ENCODE measurements around the gene ZIC5.

ZIC5 gene

DNA sequence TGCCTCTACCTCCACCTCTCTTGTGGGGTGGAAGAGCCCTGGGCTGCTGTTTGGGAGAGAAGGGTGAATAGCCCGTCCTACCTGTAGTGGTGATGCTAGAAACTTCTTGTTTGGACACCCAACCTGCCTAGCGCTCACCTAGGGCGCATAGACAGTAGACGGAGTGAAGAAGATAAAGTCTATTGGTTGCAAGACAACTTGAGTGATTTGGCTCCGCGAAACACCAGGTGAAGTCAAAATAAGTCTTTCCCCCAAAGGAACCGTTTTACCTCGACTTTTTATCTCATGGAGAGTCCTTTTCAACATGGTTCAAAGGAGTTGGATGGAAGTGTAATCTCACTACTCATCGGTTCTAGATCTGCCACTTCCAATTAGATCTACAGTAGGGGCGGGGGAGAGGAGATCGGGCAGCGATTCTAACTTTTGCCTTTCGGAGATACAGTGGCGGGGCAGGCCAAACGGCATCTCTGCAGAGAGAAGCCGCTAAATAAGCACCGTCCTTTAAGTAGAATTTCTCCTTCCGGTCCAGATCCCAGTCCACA lies 694 bp upstream of the ZIC5 start:
- H3K4me3 ChIP-seq (ENCODE audit: low read depth, low read length): peak overlapping the region; percentile 34
- in situ Hi-C loops (cut with HindIII; ENCODE audit: low sequenced_read_pairs): no loop called here
- no peak for DNase-seq (ENCODE audit: low read depth, low spot score)
- TF ChIP-seq, protein P1, sequence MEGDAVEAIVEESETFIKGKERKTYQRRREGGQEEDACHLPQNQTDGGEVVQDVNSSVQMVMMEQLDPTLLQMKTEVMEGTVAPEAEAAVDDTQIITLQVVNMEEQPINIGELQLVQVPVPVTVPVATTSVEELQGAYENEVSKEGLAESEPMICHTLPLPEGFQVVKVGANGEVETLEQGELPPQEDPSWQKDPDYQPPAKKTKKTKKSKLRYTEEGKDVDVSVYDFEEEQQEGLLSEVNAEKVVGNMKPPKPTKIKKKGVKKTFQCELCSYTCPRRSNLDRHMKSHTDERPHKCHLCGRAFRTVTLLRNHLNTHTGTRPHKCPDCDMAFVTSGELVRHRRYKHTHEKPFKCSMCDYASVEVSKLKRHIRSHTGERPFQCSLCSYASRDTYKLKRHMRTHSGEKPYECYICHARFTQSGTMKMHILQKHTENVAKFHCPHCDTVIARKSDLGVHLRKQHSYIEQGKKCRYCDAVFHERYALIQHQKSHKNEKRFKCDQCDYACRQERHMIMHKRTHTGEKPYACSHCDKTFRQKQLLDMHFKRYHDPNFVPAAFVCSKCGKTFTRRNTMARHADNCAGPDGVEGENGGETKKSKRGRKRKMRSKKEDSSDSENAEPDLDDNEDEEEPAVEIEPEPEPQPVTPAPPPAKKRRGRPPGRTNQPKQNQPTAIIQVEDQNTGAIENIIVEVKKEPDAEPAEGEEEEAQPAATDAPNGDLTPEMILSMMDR (IDR thresholded peaks at IDR 0.05; ENCODE audit: low read depth, low read length): no peak

DNA sequence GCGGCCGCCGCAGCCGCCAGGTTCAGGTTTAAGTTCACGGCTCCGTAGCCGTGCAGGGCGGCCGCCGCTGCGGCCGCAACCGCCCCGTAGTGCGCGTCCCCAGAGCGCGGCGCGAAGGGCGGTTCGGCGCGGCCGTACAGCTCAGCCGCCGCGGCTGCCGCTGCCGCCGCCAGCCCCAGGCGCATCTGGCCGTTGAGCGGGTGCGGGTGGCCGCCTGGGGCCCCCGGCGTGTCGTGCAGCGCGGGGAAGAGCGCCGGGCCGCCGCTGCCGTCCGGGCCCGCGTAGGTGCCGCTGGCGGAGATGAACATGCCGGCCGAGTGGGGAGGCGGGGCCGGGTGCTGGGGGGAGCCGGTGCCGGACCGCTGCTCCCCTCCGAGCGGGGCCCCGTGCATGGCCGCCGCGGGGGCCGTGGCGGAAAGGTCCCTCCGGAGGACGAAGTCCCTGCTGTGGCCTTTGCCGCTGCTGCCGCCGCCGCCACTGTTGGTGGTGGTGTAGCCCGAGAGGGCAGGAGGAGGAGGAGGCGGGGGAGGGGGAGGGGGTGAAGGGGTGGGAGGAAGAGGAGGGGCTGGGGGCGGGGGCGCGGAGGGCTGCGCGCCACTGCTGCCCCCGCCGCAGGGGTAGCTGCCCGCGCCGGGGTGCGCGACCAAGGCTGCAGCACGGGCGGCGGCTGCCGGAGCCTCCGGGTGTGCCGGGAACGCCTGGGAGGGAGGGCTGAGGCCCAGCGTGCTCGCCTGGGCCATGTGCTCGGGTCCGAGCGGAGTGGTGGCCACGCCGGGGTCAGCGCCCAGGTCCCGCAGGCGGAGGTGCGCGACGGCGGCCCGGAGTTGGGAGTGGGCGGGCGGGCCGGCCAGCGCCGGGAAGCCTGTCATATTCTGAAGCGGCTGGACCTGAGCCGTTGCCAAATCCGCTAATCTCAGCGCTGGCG lies 654 bp downstream of the ZIC5 start:
- peak overlapping the region; percentile 65 for H3K4me3 ChIP-seq (ENCODE audit: low read depth, low read length)
- in situ Hi-C loops (cut with HindIII; ENCODE audit: low sequenced_read_pairs): no loop called here
- TF ChIP-seq, protein P1 (IDR thresholded peaks at IDR 0.05; ENCODE audit: low read depth, low read length): no peak
- no peak for DNase-seq (ENCODE audit: low read depth, low spot score)

DNA sequence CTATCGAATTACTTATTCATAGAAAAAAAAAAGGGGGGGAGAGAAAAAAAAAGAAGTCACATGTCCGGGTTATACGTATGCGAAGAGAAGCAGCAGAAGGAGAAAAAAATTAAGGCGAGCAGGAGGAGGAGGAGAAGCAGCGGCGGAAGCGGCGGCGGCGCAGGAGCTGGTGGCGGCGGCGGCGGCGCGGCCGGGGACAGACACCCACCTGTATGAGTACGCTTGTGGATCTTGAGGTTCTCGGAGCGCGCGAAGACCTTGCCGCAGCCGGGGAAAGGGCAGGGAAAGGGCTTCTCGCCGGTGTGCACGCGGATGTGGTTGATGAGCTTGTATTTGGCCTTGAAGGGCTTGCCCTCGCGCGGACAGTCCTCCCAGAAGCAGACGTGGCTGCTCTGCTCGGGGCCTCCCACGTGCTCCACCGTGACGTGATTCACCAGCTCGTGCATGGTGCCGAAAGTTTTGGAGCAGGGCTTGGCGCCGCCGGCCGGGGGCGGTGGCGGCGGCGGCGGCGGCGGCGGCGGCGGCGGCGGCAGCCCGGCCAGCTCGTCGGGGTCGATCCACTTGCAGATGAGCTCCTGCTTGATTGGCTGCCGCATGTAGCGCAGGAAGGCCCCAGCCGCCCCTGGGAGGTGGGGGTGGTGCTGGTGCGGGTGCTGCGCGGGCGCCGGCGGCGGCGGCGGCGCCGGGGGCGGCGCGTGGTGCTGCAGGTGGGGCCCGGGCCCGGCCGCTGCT lies 1.5 kb downstream of the ZIC5 start:
- TF ChIP-seq, protein P1 (IDR thresholded peaks at IDR 0.05; ENCODE audit: low read depth, low read length): no peak
- in situ Hi-C loops (cut with HindIII; ENCODE audit: low sequenced_read_pairs): no loop called here
- peak; percentile 57 for DNase-seq (ENCODE audit: low read depth, low spot score)
- peak overlapping the region; percentile 65 for H3K4me3 ChIP-seq (ENCODE audit: low read depth, low read length)

DNA sequence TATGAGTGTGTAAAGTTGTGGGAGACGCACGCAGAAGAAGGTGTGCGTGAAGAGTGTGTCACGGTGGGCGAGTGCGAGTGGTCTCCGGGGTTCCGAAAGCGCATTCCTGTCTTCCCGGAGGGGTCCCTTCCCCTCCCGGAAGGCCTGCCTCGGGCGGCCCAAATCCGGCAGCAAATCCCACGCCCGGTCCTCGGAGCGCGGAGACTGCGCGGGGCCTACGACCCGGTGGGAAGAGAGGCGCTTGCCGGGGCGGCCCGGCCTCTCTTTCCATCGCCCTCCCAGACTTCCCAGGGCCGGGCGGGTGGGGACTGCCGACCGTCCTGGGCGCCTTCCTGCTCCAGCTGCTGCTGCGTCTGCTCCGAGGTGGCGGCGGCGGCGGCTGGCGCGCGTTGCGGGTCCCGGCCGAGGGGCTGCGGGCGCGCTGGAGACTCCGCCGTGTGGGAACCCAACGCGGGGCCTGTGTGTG lies 2.1 kb downstream of the ZIC5 start:
- DNase-seq (ENCODE audit: low read depth, low spot score): no peak
- in situ Hi-C loops (cut with HindIII; ENCODE audit: low sequenced_read_pairs): no loop called here
- H3K4me3 ChIP-seq (ENCODE audit: low read depth, low read length): peak overlapping the region; percentile 65
- TF ChIP-seq, protein P1 (IDR thresholded peaks at IDR 0.05; ENCODE audit: low read depth, low read length): no peak

DNA sequence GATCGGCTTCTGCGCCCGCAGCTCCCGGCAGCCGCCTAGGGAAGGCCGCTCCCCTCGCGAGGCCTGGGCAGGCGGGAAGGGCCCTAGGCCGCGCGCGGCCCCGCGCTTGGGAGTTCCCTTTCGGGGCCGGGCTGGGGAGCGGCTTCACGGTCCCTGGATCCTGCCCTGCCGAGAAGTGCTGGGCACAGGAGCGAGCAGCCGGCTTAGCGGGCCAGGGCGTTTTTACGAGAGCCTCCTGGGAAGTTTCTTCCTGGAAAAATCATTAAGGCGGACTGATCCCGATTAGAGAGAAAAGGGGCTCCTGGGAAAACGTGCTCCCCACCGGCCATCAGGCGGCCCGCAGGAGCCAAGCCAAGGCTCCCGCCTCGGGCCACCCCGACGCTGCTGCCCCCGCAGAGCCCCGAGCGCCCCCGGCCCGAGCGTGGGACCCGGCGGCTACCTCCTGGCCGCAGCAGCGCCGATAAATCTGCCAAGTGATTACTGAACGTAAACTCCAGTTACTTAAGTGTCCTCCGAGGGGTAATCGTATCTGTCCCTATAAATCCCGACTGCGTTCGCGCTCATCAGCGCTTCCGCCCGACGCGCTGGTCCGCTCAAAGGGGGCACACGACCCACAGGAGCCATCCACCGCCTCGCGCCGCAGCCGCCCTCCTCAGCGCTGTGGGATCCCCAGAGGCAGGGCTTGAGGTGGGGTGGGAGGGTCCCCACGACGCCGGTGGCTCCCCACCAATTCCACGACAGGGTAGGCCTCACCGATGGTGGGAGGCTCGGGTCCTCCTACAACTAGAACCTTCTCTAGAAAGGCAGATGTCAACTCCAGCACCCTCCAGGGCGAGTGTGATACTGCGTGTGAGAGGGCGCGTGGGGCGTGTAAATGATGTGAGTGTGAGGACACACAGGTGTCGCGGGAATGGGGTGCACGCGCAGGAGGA lies 2.8 kb downstream of the ZIC5 start:
- peak overlapping the region; percentile 65 for H3K4me3 ChIP-seq (ENCODE audit: low read depth, low read length)
- TF ChIP-seq, protein P1 (IDR thresholded peaks at IDR 0.05; ENCODE audit: low read depth, low read length): no peak
- in situ Hi-C loops (cut with HindIII; ENCODE audit: low sequenced_read_pairs): no loop called here
- peak; percentile 38 for DNase-seq (ENCODE audit: low read depth, low spot score)
